ENCODE results near the gene CXCL8.
"Not testable (repeated sequence)": the region's sequence is repeated elsewhere in the genome, so short reads cannot be mapped to it uniquely, and the experiment has no call there.

CXCL8 gene

DNA sequence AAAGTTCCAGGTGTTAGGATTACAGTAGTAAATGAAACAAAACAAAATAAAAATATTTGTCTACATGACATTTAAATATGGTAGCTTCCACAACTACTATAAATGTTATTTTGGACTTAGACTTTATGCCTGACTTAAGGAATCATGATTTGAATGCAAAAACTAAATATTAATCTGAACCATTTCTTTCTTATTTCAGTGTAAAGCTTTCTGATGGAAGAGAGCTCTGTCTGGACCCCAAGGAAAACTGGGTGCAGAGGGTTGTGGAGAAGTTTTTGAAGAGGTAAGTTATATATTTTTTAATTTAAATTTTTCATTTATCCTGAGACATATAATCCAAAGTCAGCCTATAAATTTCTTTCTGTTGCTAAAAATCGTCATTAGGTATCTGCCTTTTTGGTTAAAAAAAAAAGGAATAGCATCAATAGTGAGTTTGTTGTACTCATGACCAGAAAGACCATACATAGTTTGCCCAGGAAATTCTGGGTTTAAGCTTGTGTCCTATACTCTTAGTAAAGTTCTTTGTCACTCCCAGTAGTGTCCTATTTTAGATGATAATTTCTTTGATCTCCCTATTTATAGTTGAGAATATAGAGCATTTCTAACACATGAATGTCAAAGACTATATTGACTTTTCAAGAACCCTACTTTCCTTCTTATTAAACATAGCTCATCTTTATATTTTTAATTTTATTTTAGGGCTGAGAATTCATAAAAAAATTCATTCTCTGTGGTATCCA is 1.6 kb downstream of the CXCL8 start:
- DNase-seq = no peak
- intact Hi-C loops (cut with DNase I) = no loop called here

- intact Hi-C loops (cut with DNase I) = no loop called here
- no peak for DNase-seq
Observed at GRCh38 chr4:73742490-73743160, 2.3 kb downstream of the CXCL8 start.

DNA sequence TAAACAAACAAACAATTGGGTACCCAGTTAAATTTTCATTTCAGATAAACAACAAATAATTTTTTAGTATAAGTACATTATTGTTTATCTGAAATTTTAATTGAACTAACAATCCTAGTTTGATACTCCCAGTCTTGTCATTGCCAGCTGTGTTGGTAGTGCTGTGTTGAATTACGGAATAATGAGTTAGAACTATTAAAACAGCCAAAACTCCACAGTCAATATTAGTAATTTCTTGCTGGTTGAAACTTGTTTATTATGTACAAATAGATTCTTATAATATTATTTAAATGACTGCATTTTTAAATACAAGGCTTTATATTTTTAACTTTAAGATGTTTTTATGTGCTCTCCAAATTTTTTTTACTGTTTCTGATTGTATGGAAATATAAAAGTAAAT is 2.9 kb downstream of the CXCL8 start:
- intact Hi-C loops (cut with DNase I) = no loop called here
- DNase-seq = no peak

GRCh38 chr4:73743795-73744194 is 3.4 kb downstream of the CXCL8 start:
- DNase-seq = no peak
- intact Hi-C loops (cut with DNase I) = no loop called here

DNA sequence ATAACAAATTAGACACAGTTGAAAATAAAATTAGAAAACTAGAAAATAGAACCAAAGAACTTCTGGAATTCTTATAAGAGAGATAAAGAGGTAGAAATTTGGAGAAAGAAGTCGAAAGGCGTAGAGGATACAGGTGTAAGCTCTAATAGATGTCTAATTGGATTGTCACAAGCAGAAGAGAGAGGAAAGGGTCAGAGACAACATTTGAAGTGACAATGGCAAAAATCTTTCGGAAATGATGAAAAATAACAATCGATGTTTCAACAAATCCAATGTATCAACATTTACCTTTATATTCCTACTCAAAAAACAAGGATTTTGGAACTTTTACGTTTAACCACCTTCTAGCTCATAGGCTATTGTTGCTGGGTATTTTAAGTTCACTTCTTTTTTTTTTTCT is 3.8 kb downstream of the CXCL8 start:
- intact Hi-C loops (cut with DNase I) = no loop called here
- no peak for DNase-seq

DNA sequence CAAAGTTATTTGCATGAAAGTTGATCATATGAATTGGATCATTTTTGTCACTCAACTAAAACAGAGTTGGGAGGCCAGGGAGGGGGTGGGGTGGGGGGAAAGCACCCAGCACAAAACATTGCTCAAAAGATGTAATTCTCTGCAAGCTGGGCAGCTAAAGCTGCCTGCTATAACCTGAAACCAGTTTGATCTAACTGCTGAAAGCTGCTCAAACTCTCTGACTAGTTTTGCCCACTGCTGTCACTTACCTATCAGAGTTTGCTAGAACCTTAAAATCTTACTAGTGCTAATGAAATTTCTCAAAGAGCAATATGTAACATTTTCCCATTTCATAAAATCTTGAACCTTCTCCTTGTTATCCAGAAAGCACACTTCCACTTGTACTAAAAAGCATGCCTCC is 10.4 kb downstream of the CXCL8 start:
- DNase-seq = no peak
- intact Hi-C loops (cut with DNase I) = no loop called here

- intact Hi-C loops (cut with DNase I) = no loop called here
- DNase-seq = no peak
Observed at GRCh38 chr4:73751166-73751565, 10.8 kb downstream of the CXCL8 start.

GRCh38 chr4:73751830-73752229 is 11.5 kb downstream of the CXCL8 start:
- DNase-seq = no peak
- intact Hi-C loops (cut with DNase I) = no loop called here

DNA sequence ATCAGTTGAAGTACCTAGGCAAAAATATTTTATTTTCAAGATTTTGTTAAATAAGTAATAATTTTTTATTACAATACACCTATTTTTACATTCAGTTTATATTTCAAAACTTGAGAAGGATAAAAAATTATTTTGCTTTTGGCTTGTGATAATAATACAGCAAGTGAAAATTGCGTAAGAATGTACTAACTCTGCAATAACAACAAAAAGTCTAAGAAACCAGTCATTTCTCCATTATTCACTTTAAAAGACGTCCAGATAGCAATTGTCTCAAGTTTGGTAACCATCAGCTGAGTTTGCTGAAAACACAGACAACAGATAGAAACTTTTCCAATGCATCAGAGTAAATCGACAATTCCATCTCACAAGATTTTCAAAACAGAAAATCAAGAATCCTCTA is 12.1 kb downstream of the CXCL8 start:
- DNase-seq = no peak
- intact Hi-C loops (cut with DNase I) = no loop called here

DNA sequence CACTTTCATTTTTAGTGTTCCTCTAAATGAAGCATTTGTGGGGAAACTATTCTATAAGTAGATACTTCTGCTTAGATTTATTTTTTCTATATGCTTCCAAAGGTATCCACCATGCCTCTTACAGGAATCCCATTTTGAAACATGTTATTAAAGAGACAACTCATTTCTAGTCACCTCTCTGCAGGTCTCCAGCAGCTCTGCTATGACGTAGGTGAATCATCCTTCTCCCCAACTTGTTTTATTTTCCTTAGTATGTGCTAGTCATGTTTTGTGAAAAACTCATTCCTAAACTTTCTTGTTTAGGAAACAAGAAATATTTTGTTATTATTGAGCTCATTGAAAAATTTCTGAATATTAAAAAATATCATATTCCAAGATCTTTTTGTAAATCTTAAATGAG is 12.8 kb downstream of the CXCL8 start:
- no peak for DNase-seq
- intact Hi-C loops (cut with DNase I) = no loop called here

DNA sequence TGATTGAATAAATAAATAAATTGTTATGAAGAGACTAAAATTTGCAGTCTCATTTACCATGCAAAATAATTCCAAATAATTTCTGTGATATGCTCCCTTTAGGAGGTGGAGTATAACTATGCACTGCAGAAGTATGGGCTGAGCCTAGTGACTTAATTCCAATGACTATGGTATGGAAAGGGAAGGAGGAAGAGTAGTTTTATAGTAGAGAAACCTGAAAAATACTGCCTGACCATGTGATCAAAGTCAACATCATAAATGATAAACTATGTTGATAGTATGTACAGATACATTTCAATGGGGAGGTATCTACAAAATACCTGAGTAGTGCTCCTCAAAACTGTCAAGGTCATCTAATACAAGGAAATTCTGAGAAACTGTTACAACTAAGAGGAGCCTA is 14.6 kb downstream of the CXCL8 start:
- intact Hi-C loops (cut with DNase I) = no loop called here
- no peak for DNase-seq

- intact Hi-C loops (cut with DNase I) = no loop called here
- no peak for DNase-seq
Observed at GRCh38 chr4:73759357-73759756, 19.0 kb downstream of the CXCL8 start.

DNA sequence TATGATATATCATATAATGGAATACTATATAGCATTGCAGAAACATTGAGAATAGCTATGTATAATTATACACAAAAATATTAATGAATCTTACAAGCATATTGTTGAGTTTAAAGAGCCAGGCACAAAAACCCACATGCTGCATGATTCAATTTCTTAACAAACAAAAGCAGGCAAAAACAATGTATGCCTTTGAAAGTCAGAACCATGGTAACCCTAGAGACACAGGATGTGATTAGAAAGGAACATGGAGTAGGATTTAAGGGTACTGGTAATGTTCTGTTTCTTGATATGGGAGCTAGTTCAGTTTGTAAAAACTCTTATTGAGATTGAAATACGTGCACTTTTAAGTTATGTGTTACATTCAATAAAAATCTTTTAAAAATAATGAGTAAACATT is 21.5 kb downstream of the CXCL8 start:
- intact Hi-C loops (cut with DNase I) = no loop called here
- DNase-seq = no peak

GRCh38 chr4:73762409-73762808 is 22.0 kb downstream of the CXCL8 start:
- intact Hi-C loops (cut with DNase I) = no loop called here
- DNase-seq = no peak

DNA sequence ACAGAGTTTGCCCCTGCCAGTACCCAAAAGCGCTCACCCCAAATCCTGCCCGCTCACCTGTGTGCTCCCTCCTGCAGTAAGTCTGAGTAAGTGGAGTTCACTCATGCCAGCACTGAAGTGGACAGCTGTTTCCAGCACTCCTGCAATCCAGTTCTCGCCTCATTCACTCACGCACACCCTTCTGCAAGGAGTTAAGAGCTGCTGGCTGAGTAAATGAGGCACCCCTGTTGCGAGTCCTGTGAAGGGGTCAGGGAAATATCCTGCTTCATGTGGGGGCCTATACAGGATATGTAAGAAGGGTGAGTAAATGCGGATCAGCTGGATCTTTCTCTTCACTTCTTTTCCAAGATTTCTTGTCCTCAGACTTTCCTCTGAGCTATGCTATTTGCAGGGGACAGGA is 23.5 kb downstream of the CXCL8 start:
- intact Hi-C loops (cut with DNase I) = no loop called here
- no peak for DNase-seq

DNA sequence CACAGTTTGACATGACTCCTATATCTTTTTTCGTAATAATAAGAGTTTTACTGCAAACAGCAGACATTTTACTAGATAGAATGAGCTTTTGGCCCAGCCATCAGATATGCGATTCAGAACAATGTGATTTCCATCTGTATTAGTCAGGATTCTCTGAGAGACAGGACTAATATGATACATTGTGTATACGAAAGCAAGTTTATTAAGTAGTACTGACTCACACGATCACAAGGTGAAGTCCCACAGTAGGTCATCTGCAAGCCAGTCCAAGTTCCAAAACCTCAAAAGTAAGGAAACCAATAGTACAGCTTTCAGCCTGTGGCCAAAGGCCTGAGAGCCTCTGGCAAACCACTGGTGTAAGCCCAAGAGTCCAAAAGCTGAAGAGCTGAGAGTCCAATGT is 24.1 kb downstream of the CXCL8 start:
- intact Hi-C loops (cut with DNase I) = no loop called here
- DNase-seq = no peak

DNA sequence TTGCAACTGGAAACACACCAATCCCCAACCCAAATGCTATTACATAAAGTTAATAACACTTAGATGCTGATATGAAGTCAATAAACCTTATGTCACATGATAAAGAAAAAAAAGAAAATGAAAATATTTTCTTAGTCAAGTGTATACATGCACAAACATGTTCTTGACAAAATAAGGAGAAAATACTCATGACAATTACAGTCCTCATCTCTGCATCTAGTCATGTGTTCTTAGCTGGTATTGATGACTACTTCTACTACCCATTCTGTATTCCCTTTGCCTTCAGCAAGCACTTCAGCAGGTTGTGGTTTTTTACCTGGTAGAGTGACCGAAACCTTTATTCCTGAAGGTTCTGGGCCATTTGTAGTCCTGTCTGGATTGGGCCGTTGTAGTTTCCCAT is 24.9 kb downstream of the CXCL8 start:
- no peak for DNase-seq
- intact Hi-C loops (cut with DNase I) = no loop called here

- intact Hi-C loops (cut with DNase I) = no loop called here
- no peak for DNase-seq
Observed at GRCh38 chr4:73770917-73771316, 30.5 kb downstream of the CXCL8 start.

DNA sequence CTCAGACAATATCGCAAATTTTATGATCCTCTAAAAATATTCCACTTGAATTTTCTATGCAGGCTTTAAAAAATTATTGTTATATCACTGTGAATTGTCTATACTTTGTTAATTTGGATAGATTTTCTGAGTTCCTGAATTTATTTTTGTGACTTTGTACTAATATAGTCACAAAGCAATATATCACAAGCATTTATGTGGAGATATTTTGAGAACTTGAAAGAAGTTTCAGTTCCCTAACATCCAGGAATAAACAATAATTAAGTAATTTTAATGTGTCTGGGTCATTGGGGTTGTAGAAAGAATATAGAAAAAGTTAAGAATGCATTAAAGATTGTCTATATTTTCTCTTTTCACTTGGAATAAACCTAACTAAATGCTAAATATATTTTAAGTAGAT is 32.0 kb downstream of the CXCL8 start:
- intact Hi-C loops (cut with DNase I) = no loop called here
- no peak for DNase-seq

- intact Hi-C loops (cut with DNase I); DNase-seq: not testable (repeated sequence)
Observed at GRCh38 chr4:73774406-73774805, 34.0 kb downstream of the CXCL8 start.

DNA sequence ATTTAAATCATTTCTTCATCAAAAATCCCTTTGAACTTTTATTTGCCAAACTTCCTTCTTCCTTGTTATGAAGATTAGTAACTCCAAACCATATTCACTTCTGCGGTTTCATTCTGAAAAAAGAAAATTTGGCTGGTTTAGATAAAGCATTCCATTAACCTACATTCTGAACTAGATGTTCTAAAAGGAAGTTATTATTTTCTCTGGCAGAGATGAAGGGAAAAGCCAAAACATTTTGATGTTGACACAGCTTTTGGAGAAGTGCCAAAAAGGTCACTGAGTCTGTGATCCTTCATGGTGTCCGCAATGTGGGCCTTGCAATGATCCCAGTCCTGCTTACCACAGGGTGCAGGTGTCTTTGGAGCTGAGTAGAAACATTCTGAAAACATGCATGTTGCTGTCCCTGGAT is 36.0 kb downstream of the CXCL8 start:
- intact Hi-C loops (cut with DNase I) = no loop called here
- DNase-seq = no peak

GRCh38 chr4:73777612-73778011 is 37.2 kb downstream of the CXCL8 start:
- intact Hi-C loops (cut with DNase I) = no loop called here

DNA sequence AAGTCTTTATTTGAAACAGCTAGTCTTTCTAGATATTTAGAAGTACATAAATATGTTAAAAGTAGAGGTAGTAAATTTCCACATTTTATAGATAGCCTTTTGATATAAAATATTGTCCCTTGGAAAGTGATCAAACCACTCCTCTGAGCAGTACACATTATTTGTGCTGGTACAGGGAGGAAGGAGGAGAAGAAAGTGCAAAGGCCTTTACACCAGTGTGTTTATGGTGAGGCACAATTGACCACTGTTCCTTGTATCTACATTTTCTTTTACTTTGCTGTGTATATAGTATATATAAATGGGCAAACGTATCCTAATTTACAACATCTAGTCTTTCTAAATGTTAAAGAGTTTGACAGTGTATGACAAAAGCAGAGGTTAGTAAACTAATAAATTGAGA is 39.9 kb downstream of the CXCL8 start:
- no peak for DNase-seq
- intact Hi-C loops (cut with DNase I) = no loop called here

More at GRCh38 chr4:73777612-73778011, 37.2 kb downstream of the CXCL8 start:
- no peak for DNase-seq
